ENCODE results near the gene CHRM2.

- no peak for TF ChIP-seq POLR2A (IDR thresholded peaks at IDR 0.05; ENCODE audit: low read length)
- TF ChIP-seq CTCF (IDR thresholded peaks at IDR 0.05), result no peak
- TF ChIP-seq CHD4 (IDR thresholded peaks at IDR 0.05; ENCODE audit: borderline replicate concordance), result no peak
- TF ChIP-seq EP300 (IDR thresholded peaks at IDR 0.05), result no peak
- TF ChIP-seq MAZ (IDR thresholded peaks at IDR 0.05; ENCODE audit: borderline replicate concordance, low read depth, low read length), result no peak
- no peak for TF ChIP-seq PHF8 (IDR thresholded peaks at IDR 0.05; ENCODE audit: borderline replicate concordance, low read depth)
- TF ChIP-seq JUN (IDR thresholded peaks at IDR 0.05), result no peak
- TF ChIP-seq HOXA7 (CRISPR knock-in tag; IDR thresholded peaks at IDR 0.05), result no peak
- TF ChIP-seq CEBPB (IDR thresholded peaks at IDR 0.05), result no peak
- TF ChIP-seq USF2 (IDR thresholded peaks at IDR 0.05), result no peak
- no peak for TF ChIP-seq GATA3 (IDR thresholded peaks at IDR 0.05; ENCODE audit: borderline replicate concordance)
These were observed 137.8 kb downstream of the CHRM2 start for GRCh38 chr7:137006293-137006692.

Measured in A549 (cell line).